ENCODE measurements around the gene CAMP.

DNA sequence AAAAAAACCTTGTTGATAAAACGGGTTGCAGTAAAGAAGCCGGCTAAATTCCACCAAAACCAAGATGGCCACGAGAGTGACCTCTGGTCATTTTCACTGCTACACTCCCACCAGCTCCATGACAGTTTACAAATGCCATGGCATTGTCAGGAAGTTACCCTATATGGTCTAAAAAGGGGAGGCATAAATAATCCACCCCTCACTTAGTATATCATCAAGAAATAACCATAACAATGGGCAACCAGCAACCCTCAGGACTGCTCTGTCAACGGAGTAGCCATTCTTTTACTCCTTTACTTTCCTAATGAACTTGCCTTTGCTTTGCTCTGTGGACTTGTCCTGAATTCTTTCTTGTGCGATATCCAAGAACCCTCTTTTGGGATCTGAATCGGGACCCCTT lies 20.7 kb upstream of the CAMP start:
- no peak for TF ChIP-seq POLR2A (IDR thresholded peaks at IDR 0.05)
- TF ChIP-seq, protein P1, sequence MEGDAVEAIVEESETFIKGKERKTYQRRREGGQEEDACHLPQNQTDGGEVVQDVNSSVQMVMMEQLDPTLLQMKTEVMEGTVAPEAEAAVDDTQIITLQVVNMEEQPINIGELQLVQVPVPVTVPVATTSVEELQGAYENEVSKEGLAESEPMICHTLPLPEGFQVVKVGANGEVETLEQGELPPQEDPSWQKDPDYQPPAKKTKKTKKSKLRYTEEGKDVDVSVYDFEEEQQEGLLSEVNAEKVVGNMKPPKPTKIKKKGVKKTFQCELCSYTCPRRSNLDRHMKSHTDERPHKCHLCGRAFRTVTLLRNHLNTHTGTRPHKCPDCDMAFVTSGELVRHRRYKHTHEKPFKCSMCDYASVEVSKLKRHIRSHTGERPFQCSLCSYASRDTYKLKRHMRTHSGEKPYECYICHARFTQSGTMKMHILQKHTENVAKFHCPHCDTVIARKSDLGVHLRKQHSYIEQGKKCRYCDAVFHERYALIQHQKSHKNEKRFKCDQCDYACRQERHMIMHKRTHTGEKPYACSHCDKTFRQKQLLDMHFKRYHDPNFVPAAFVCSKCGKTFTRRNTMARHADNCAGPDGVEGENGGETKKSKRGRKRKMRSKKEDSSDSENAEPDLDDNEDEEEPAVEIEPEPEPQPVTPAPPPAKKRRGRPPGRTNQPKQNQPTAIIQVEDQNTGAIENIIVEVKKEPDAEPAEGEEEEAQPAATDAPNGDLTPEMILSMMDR (IDR thresholded peaks at IDR 0.05), result no peak

Data from adrenal gland (tissue), 5 donors.